T-cell (primary cell): Measurements from ENCODE around the gene TDRD7. TPM values are rescaled to one million over a fixed set of nuclear protein-coding genes. Genes with fewer than 3 reads are reported as not detected.

Experiments used
- ATAC-seq, 4 experiments: fragments of 200-7000 bp in 3 of 4; fragments of 150-1000 bp in 1 of 4; cut with Tn5 transposase; replicated peaks in 1 of 4; 1 replicate in 3 of 4; 2 replicates in 1 of 4; pipeline ENCODE4 v1.10.0; 2021; ENCODE audit warnings: moderate library complexity in 3 of 4, mild to moderate bottlenecking in 2 of 4, moderate number of reproducible peaks in 1 of 4
- CTCF ChIA-PET, 2 donors: fragments of 300-600 bp; sonication (Branson Sonifier 250); formaldehyde crosslinking; loops; one replicate each; lab custom pipeline; 2022; ENCODE audit warnings: antibody characterized with exemption in 2 of 2; lab: Charles Lee
- POLR2A ChIA-PET, 2 donors: fragments of 300-600 bp; sonication (Branson Sonifier 250); formaldehyde crosslinking; loops; one replicate each; lab custom pipeline; 2022; ENCODE audit warnings: antibody characterized with exemption in 2 of 2; lab: Charles Lee
- DNase-seq, 35 experiments: peaks; one replicate each; pipeline versions ENCODE4 v3.0.0 to v3.0.0-alpha.2; 2013 to 2023
- H3K27ac ChIP-seq: one replicate; pipeline ENCODE4 v1.5.1; 2013; ENCODE audit warnings: low read length
- H3K27me3 ChIP-seq, 2 experiments: replicated peaks in 1 of 2; 1 replicate in 1 of 2; 2 replicates in 1 of 2; pipeline versions ENCODE4 v1.6.1 to v1.7.0; 2013; ENCODE audit warnings: low read length in 1 of 2, mixed read lengths in 1 of 2; ENCODE audit not compliant: control insufficient read depth in 2 of 2, insufficient read depth in 2 of 2; ENCODE audit errors: extremely low read depth in 1 of 2
- H3K36me3 ChIP-seq, 2 donors: 1 replicate in 1 of 2; 2 replicates in 1 of 2; pipeline versions ENCODE4 v1.6.1 to v1.7.0; 2013; ENCODE audit warnings: low read length in 1 of 2; ENCODE audit not compliant: control insufficient read depth in 2 of 2, insufficient read depth in 1 of 2; ENCODE audit errors: extremely low read depth in 1 of 2
- H3K4me1 ChIP-seq, 2 experiments: 1 replicate in 1 of 2; 2 replicates in 1 of 2; pipeline versions ENCODE4 v1.6.1 to v1.7.0; 2013; ENCODE audit warnings: low read length in 2 of 2, mixed read lengths in 1 of 2; ENCODE audit not compliant: insufficient read depth in 2 of 2, control insufficient read depth in 1 of 2; ENCODE audit errors: extremely low read depth in 1 of 2
- H3K4me3 ChIP-seq, 2 donors: 1 replicate in 1 of 2; 2 replicates in 1 of 2; pipeline versions ENCODE4 v1.5.1 to v1.7.0; 2013; ENCODE audit warnings: mild to moderate bottlenecking in 2 of 2, low read length in 1 of 2, moderate library complexity in 1 of 2; ENCODE audit not compliant: control insufficient read depth in 1 of 2; ENCODE audit errors: extremely low read depth in 1 of 2
- H3K9me3 ChIP-seq: 2 replicates; pipeline ENCODE4 v1.7.0; 2013
- H3K27ac Mint-ChIP-seq, 2 donors: one replicate each; pipeline ENCODE4 v1.8.0; 2020 to 2021; ENCODE audit warnings: mild to moderate bottlenecking in 2 of 2, mixed read lengths in 2 of 2
- H3K27me3 Mint-ChIP-seq, 2 donors: one replicate each; pipeline ENCODE4 v1.8.0; 2021 to 2022; ENCODE audit warnings: mixed read lengths in 2 of 2
- H3K36me3 Mint-ChIP-seq: one replicate; pipeline ENCODE4 v1.8.0; 2021; ENCODE audit warnings: mixed read lengths
- H3K4me1 Mint-ChIP-seq, 3 donors: one replicate each; pipeline ENCODE4 v1.8.0; 2020 to 2022; ENCODE audit warnings: mixed read lengths in 3 of 3, mild to moderate bottlenecking in 1 of 3
- H3K4me3 Mint-ChIP-seq, 3 donors: one replicate each; pipeline ENCODE4 v1.8.0; 2020 to 2022; ENCODE audit warnings: mild to moderate bottlenecking in 3 of 3, mixed read lengths in 3 of 3, moderate library complexity in 3 of 3
- H3K9me3 Mint-ChIP-seq, 3 donors: one replicate each; pipeline ENCODE4 v1.8.0; 2020 to 2022; ENCODE audit warnings: mixed read lengths in 3 of 3
- WGBS: methylation state at CpG from one replicate; pipeline ENCODE4 v1.1.5; 2013; ENCODE audit warnings: missing lambda C conversion rate; ENCODE audit not compliant: insufficient coverage; 5-methylcytosine and 5-hydroxymethylcytosine counted together
- total RNA-seq, 35 experiments: library from RNA in 6 of 35; stranded (reverse) in 6 of 35; fragments of 120-200 nt in 1 of 35; gene quantifications; one replicate each; pipeline versions ENCODE4 v1.2.1 to v1.2.4 and lab custom pipeline; 2013 to 2026

Gene TDRD7
- total RNA-seq, 5 donors from 2014 or later (not counting 1 experiment from before 2014, with no cell fraction given) = 9.2 to 11.9 (median 10.2) TPM

DNA sequence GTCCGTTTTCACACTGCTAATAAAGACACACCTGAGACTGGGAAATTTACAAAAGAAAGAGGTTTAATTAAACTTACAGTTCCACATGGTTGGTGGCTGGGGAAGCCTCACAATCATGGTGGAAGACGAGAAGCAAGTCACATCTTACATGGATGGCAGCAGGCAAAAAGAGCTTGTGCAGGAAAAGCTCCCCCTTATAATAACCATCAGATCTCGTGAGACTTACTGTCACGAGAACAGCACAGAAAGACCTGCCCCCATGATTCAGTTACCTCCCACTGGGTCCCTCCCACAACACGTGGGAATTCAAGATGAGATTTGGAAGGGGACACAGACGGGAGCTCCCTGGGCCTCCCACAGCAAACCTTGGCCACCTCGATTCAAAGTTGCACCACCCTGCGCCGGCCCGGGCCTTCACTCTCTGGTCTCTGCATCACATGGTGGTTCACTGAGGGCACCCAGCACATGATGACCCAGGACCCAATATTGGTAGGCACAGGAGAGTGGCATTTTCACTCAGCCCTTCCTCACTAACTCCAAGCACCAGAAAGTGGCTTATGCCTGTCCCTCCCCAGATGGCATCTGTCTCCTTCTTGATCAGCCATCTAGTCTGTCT, 21.0 kb upstream of the TDRD7 start:
- ATAC-seq = no peak
- ChIA-PET CTCF (no interaction called here), POLR2A (no interaction called here)
- H3K9me3 Mint-ChIP-seq = no peaks in the 10 kb centered on the region
- Histone ChIP-seq H3K27me3 (peaks cover 2 to 43% of the 10 kb centered on the region in 2 experiments), H3K36me3 (no peaks in the 10 kb centered on the region), H3K4me1 (peaks cover 0 to 19% of the 10 kb centered on the region in 2 experiments), H3K9me3 (no peaks in the 10 kb centered on the region), H3K27ac (no peak overlapping the region), H3K4me3 (no peak overlapping the region)
- no peak overlapping the region for H3K4me3 Mint-ChIP-seq
- DNase-seq = no peak
- peaks cover 9 to 19% (median 12%) of the 10 kb centered on the region in 3 donors for H3K4me1 Mint-ChIP-seq
- H3K27ac Mint-ChIP-seq = no peak overlapping the region
- 87% methylated on average over 7 of the region's 10 CpGs for WGBS
- no peaks in the 10 kb centered on the region for H3K36me3 Mint-ChIP-seq
- peaks cover 10 to 15% of the 10 kb centered on the region in 2 donors for H3K27me3 Mint-ChIP-seq

DNA sequence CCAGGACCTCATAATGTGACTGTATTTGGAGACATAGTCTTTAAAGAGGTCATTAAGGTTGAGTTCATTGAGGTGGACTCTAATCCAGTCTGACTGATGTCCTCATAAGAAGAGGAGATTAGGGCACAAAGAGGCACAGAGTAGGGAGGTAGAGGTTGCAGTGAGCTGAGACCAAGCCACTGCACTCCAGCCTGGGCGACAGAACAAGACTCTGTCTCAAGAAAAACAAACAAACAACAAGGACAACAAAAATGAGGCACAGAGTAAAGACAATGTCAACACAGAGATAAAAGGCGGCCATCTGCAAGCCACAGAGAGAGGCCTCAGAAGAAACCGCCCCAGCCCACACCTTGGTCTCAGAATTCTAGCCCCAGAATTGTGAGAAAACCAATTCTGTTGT, 17.0 kb upstream of the TDRD7 start:
- WGBS = 94% methylated on average over 2 of the region's 3 CpGs
- CTCF ChIA-PET = no interaction called here

DNA sequence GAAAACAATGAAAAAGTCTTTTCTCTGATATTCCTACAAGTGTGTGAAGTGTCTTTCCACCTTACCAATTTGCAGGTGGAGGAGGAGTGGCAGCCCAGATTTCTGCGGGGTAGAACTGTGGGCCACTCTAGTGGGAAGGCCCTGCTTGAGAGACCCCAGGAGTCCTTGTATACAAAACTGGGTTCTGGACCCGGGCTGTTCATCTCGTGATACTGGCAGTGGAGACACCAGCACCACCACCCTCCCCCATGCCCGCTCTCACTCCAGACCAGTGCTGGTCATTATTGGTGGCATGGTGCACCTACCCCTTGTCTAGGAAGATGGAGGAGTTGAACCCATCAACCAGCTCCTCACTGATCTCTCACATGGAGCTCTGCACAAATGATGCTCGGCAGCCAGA, 16.2 kb upstream of the TDRD7 start:
- ChIA-PET CTCF (no interaction called here), POLR2A (no interaction called here)
- Histone ChIP-seq H3K4me3 (no peak overlapping the region), H3K27me3 (peaks cover 0 to 8% of the 10 kb centered on the region in 2 experiments), H3K9me3 (no peaks in the 10 kb centered on the region), H3K27ac (no peak overlapping the region), H3K4me1 (peaks cover 0 to 3% of the 10 kb centered on the region in 2 experiments), H3K36me3 (no peaks in the 10 kb centered on the region)
- Mint-ChIP-seq H3K9me3 (no peaks in the 10 kb centered on the region), H3K4me1 (peaks cover 0 to 3% (median 0%) of the 10 kb centered on the region in 3 donors), H3K36me3 (no peaks in the 10 kb centered on the region), H3K4me3 (no peak overlapping the region), H3K27ac (no peak overlapping the region), H3K27me3 (peaks cover 0 to 3% of the 10 kb centered on the region in 2 donors)
- ATAC-seq = no peak
- DNase-seq = no peak
- WGBS = no CpG with 5 or more reads among the region's 5 CpGs

More for the DNA sequence above, 17.0 kb upstream of the TDRD7 start:
- no peaks in the 10 kb centered on the region for H3K9me3 Mint-ChIP-seq
- no peak overlapping the region for H3K4me3 ChIP-seq
- H3K27me3 ChIP-seq = peaks cover 0 to 13% of the 10 kb centered on the region in 2 experiments
- H3K27ac ChIP-seq = no peak overlapping the region
- no peak overlapping the region for H3K27ac Mint-ChIP-seq
- H3K9me3 ChIP-seq = no peaks in the 10 kb centered on the region
- H3K36me3 ChIP-seq = no peaks in the 10 kb centered on the region
- DNase-seq = no peak
- no peak overlapping the region for H3K4me3 Mint-ChIP-seq
- H3K36me3 Mint-ChIP-seq = no peaks in the 10 kb centered on the region
- ATAC-seq = no peak
- peaks cover 0 to 3% (median 0%) of the 10 kb centered on the region in 3 donors for H3K4me1 Mint-ChIP-seq
- H3K4me1 ChIP-seq = peaks cover 0 to 3% of the 10 kb centered on the region in 2 experiments
- POLR2A ChIA-PET = no interaction called here
- peaks cover 0 to 3% of the 10 kb centered on the region in 2 donors for H3K27me3 Mint-ChIP-seq

DNA sequence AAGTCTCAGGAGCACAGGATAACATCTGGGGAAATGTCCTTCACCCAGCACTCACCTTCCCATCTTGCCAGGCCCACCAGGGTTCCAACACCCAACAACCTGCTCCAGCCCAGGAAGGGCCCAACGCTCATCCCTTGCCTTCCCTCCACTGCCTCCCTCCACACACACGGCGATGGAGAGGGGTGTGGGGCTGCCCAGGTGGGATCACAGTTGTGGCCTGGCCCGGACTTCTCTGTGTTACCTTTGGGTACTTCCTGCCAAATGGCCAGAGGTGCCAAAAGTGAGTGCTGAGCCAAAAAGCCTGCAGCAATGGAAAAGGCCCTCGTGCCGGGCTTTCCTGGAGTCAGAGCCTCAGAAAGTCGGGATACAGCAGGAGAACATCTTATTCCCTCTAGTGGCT, 15.6 kb upstream of the TDRD7 start:
- Mint-ChIP-seq H3K4me1 (peaks cover 0 to 3% (median 0%) of the 10 kb centered on the region in 3 donors), H3K9me3 (no peaks in the 10 kb centered on the region), H3K36me3 (no peaks in the 10 kb centered on the region), H3K27me3 (peaks cover 0 to 3% of the 10 kb centered on the region in 2 donors), H3K4me3 (no peak overlapping the region), H3K27ac (no peak overlapping the region)
- no peak overlapping the region for H3K27ac ChIP-seq
- WGBS = 82% methylated on average over 3 of the region's 7 CpGs
- DNase-seq (no peak), ATAC-seq (no peak)
- ChIA-PET POLR2A (no interaction called here), CTCF (interaction anchor here in 1 of 2 donors (3.4 kb wide), 1 partner anchor 539 kb away, joined by 13 read pairs; no protein-coding TSS in a partner anchor)
- H3K9me3 ChIP-seq = no peaks in the 10 kb centered on the region
- peaks cover 0 to 3% of the 10 kb centered on the region in 2 experiments for H3K4me1 ChIP-seq
- H3K4me3 ChIP-seq = no peak overlapping the region
- H3K36me3 ChIP-seq = no peaks in the 10 kb centered on the region
- peaks cover 0 to 8% of the 10 kb centered on the region in 2 experiments for H3K27me3 ChIP-seq

DNA sequence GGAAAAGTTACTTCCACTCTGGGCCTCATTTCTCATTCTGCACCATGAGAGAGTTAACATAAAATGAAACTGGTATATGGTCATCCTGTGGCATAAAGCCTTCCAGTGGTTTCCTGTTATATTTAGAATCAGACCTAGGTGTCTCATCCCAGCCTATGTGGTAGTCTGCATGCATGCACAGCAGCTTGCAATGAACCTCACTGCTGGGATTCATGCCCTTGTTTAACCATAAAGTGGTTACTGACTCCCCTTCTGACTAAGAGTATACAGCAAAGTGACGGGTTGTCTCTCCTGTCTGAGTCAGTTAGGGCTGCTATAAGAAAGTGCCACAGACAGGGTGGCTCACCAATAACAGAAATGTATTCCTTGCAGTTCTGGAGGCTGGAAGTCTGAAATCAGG, 14.7 kb upstream of the TDRD7 start:
- Histone ChIP-seq H3K27ac (no peak overlapping the region), H3K4me1 (peaks cover 0 to 3% of the 10 kb centered on the region in 2 experiments), H3K4me3 (no peak overlapping the region), H3K9me3 (no peaks in the 10 kb centered on the region), H3K27me3 (peaks cover 0 to 8% of the 10 kb centered on the region in 2 experiments), H3K36me3 (no peaks in the 10 kb centered on the region)
- Mint-ChIP-seq H3K4me3 (no peak overlapping the region), H3K27me3 (peaks cover 0 to 3% of the 10 kb centered on the region in 2 donors), H3K9me3 (no peaks in the 10 kb centered on the region), H3K4me1 (peaks cover 0 to 3% (median 0%) of the 10 kb centered on the region in 3 donors), H3K36me3 (no peaks in the 10 kb centered on the region), H3K27ac (no peak overlapping the region)
- no peak for DNase-seq
- no peak for ATAC-seq
- WGBS = 17% methylated on average over 1 of the region's 1 CpG
- ChIA-PET POLR2A (no interaction called here), CTCF (interaction anchor here in 1 of 2 donors (1.3 to 3.4 kb wide), 2 partner anchors 15 to 540 kb away, joined by 5 to 13 read pairs; partner anchors contain the start of gene TDRD7)

DNA sequence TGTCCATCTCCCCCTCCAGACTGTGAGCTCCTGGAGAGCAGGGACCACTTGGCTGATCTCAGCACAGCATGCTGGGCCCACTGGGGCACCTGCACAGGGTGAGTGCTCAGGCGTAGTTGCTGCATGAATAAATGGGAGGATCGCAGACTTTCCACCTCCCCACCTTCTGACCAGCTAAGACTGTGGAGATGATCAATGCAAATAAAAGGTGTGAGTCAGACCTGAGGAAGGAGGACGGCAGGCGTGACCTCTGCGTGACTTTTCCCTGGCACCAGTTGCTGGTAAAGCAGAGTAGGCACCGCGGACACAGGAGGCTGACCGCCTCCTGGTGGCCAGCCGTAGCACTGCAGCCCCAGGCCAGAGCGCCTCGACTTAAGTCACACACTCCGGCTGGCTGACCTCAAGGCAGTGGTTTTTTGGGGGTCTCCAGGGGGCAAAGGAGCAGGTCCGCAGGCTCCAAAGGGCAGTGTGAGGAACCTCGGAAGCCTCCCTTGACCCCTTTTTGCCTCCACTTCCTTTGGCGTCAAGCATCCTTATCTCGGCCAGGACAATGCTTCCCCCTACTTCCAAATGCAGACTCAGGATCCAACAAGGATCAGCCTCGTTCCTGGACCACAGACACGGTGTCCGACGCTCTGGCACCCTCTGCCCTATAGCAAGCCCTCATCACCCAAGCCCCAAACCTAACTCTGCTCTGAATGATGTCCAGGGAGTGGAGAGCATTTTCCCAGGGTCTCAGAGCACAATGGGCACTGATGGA, 12.7 kb upstream of the TDRD7 start:
- POLR2A ChIA-PET = no interaction called here
- CTCF ChIA-PET = interaction anchor here (1.0 to 3.4 kb wide), 4 partner anchors 542 to 543 kb away, joined by 4 to 13 read pairs (median 7); no protein-coding TSS in a partner anchor
- Mint-ChIP-seq H3K4me1 (peaks cover 0 to 3% (median 0%) of the 10 kb centered on the region in 3 donors), H3K9me3 (peaks cover 8 to 10% (median 8%) of the 10 kb centered on the region in 3 donors), H3K36me3 (peaks cover 6% of the 10 kb centered on the region), H3K4me3 (no peak overlapping the region), H3K27me3 (peaks cover 6 to 9% of the 10 kb centered on the region in 2 donors), H3K27ac (no peak overlapping the region)
- WGBS = 16% methylated on average over 18 of the region's 20 CpGs
- Histone ChIP-seq H3K4me3 (no peak overlapping the region), H3K9me3 (no peaks in the 10 kb centered on the region), H3K4me1 (peaks cover 0 to 3% of the 10 kb centered on the region in 2 experiments), H3K27me3 (peaks cover 0 to 4% of the 10 kb centered on the region in 2 experiments), H3K27ac (no peak overlapping the region), H3K36me3 (no peaks in the 10 kb centered on the region)
- DNase-seq (peak in 33 of 35 experiments; percentile 14 to 81 (median 48)), ATAC-seq (peak; percentile 78 to 87 (median 81))
